H1 (cell line): ENCODE measurements around the gene POPDC2. TPM values are rescaled to one million over a fixed set of nuclear protein-coding genes. Genes with fewer than 3 reads are reported as not detected.

ENCODE experiments used
- CTCF ChIA-PET: fragments of 300-600 bp; sonication (Branson Sonifier 250); formaldehyde crosslinking; loops from one replicate; lab custom pipeline; 2021; ENCODE audit not compliant: partially characterized antibody; lab: Charles Lee
- POLR2A ChIA-PET: fragments of 300-600 bp; sonication (Branson Sonifier 250); formaldehyde crosslinking; loops from one replicate; lab custom pipeline; 2021; ENCODE audit warnings: inconsistent platforms; ENCODE audit not compliant: partially characterized antibody; lab: Charles Lee
- DNase-seq, 2 experiments: peaks; one replicate each; pipeline versions ENCODE4 v3.0.0 to v3.0.0-alpha.2; 2010 to 2022; ENCODE audit warnings: low spot score in 2 of 2, low read depth in 1 of 2, mixed read lengths in 1 of 2
- FAIRE-seq: peaks from 2 replicates; lab custom pipeline; 2011; peaks lifted over from hg19 to GRCh38; lab: Jason Lieb, UNC
- H2AFZ ChIP-seq: 2 replicates; pipeline ENCODE4 v1.8.1; 2012; ENCODE audit warnings: low read length, inconsistent platforms
- H2AK5ac ChIP-seq: 2 replicates; pipeline ENCODE4 v1.6.1; 2013; ENCODE audit warnings: low read depth, low read length
- H2BK120ac ChIP-seq: replicated peaks from 2 replicates; pipeline ENCODE3; 2013; ENCODE audit warnings: low read depth, low read length, inconsistent platforms
- H2BK12ac ChIP-seq: 2 replicates; pipeline ENCODE4 v1.6.1; 2013; ENCODE audit warnings: low read depth, low read length
- H2BK15ac ChIP-seq: 2 replicates; pipeline ENCODE4 v1.6.1; 2013; ENCODE audit warnings: low read length
- H2BK20ac ChIP-seq: 2 replicates; pipeline ENCODE4 v1.6.1; 2013; ENCODE audit warnings: low read length
- H2BK5ac ChIP-seq: 2 replicates; pipeline ENCODE4 v1.6.1; 2013; ENCODE audit warnings: low read depth, low read length
- H3K14ac ChIP-seq: 2 replicates; pipeline ENCODE4 v1.6.1; 2013; ENCODE audit warnings: inconsistent platforms; ENCODE audit not compliant: insufficient read length
- H3K18ac ChIP-seq: 2 replicates; pipeline ENCODE4 v1.6.1; 2013; ENCODE audit warnings: low read length; ENCODE audit errors: extremely low read depth
- H3K23ac ChIP-seq: 2 replicates; pipeline ENCODE4 v1.6.1; 2013; ENCODE audit warnings: inconsistent platforms; ENCODE audit not compliant: insufficient read length
- H3K23me2 ChIP-seq: 2 replicates; pipeline ENCODE4 v1.6.1; 2013; ENCODE audit warnings: low read depth, low read length
- H3K27ac ChIP-seq: 2 replicates; pipeline ENCODE4 v1.6.1; 2011; ENCODE audit warnings: low read depth, low read length, inconsistent platforms
- H3K27me3 ChIP-seq, 4 experiments: replicated peaks in 1 of 4; 1 replicate in 1 of 4; 2 replicates in 3 of 4; pipeline versions ENCODE4 v1.6.1 to v1.8.1; 2011 to 2013; ENCODE audit warnings: low read length in 3 of 4, mild to moderate bottlenecking in 3 of 4, inconsistent platforms in 2 of 4, mixed read lengths in 2 of 4, moderate library complexity in 1 of 4; ENCODE audit not compliant: control insufficient read depth in 3 of 4, insufficient read depth in 3 of 4; ENCODE audit errors: extremely low read depth in 1 of 4
- H3K36me3 ChIP-seq, 4 experiments: 2 replicates each; pipeline versions ENCODE4 v1.6.1 to v1.8.1; 2011 to 2013; ENCODE audit warnings: mild to moderate bottlenecking in 4 of 4, low read length in 3 of 4, moderate library complexity in 2 of 4, control low read depth in 1 of 4, inconsistent platforms in 1 of 4; ENCODE audit not compliant: insufficient read depth in 4 of 4, control insufficient read depth in 2 of 4
- H3K4ac ChIP-seq: replicated peaks from 2 replicates; pipeline ENCODE3; 2013; ENCODE audit warnings: low read length, low read depth, mixed read lengths, inconsistent platforms; ENCODE audit not compliant: insufficient read length
- H3K4me1 ChIP-seq, 4 experiments: replicated peaks in 1 of 4; 1 replicate in 1 of 4; 2 replicates in 3 of 4; pipeline versions ENCODE4 v1.6.1 to v1.8.1; 2011 to 2013; ENCODE audit warnings: low read length in 3 of 4, inconsistent platforms in 2 of 4, mixed read lengths in 1 of 4; ENCODE audit not compliant: insufficient read depth in 4 of 4, control insufficient read depth in 3 of 4
- H3K4me2 ChIP-seq, 2 experiments: 2 replicates each; pipeline versions ENCODE4 v1.6.1 to v1.8.1; 2011 to 2013; ENCODE audit warnings: low read depth in 2 of 2, low read length in 2 of 2, control low read depth in 1 of 2, inconsistent platforms in 1 of 2, mild to moderate bottlenecking in 1 of 2; ENCODE audit not compliant: insufficient read depth in 1 of 2
- H3K4me3 ChIP-seq, 4 experiments: fragments of 200-600, 300-600 bp in 1 of 4; sonication (generic), shearing (Covaris generic), sonication (Bioruptor Twin) in 1 of 4; 2 replicates each; pipeline versions ENCODE4 v1.5.1 to v1.8.1; 2011 to 2016; ENCODE audit warnings: low read length in 4 of 4, low read depth in 3 of 4, control low read depth in 2 of 4, inconsistent platforms in 2 of 4, mild to moderate bottlenecking in 2 of 4, mixed read lengths in 1 of 4, moderate library complexity in 1 of 4; ENCODE audit not compliant: insufficient read depth in 2 of 4; ENCODE audit errors: extremely low read depth in 1 of 4
- H3K56ac ChIP-seq: replicated peaks from 2 replicates; pipeline ENCODE3; 2013; ENCODE audit warnings: low read depth, mild to moderate bottlenecking, mixed read lengths, low read length, inconsistent platforms; ENCODE audit not compliant: insufficient read length
- H3K79me1 ChIP-seq: 2 replicates; pipeline ENCODE4 v1.6.1; 2013; ENCODE audit warnings: low read depth, low read length, control low read depth
- H3K79me2 ChIP-seq, 2 experiments: 2 replicates each; pipeline versions ENCODE4 v1.6.1 to v1.8.1; 2012 to 2013; ENCODE audit warnings: low read length in 2 of 2, mild to moderate bottlenecking in 2 of 2, inconsistent platforms in 1 of 2; ENCODE audit not compliant: insufficient read depth in 2 of 2, control insufficient read depth in 1 of 2
- H3K9ac ChIP-seq, 4 experiments: replicated peaks in 1 of 4; 1 replicate in 1 of 4; 2 replicates in 3 of 4; pipeline versions ENCODE4 v1.6.1 to v1.8.1; 2011 to 2013; ENCODE audit warnings: low read depth in 3 of 4, low read length in 3 of 4, control low read depth in 2 of 4, mild to moderate bottlenecking in 2 of 4, moderate library complexity in 2 of 4, inconsistent platforms in 1 of 4; ENCODE audit errors: extremely low read depth in 1 of 4
- H3K9me3 ChIP-seq, 2 experiments: 2 replicates each; pipeline versions ENCODE4 v1.6.1 to v1.8.1; 2012 to 2013; ENCODE audit warnings: mild to moderate bottlenecking in 2 of 2, moderate library complexity in 2 of 2, control low read depth in 1 of 2, inconsistent platforms in 1 of 2, low read depth in 1 of 2, low read length in 1 of 2, mixed read lengths in 1 of 2; ENCODE audit not compliant: insufficient read depth in 2 of 2
- H4K20me1 ChIP-seq, 2 experiments: replicated peaks in 1 of 2; 2 replicates each; pipeline versions ENCODE3 to v1.8.1; 2011 to 2013; ENCODE audit warnings: inconsistent platforms in 2 of 2, low read length in 2 of 2, mild to moderate bottlenecking in 1 of 2; ENCODE audit not compliant: insufficient read depth in 2 of 2, control insufficient read depth in 1 of 2
- H4K5ac ChIP-seq: 2 replicates; pipeline ENCODE4 v1.6.1; 2013; ENCODE audit warnings: low read length, low read depth, mixed read lengths, inconsistent platforms; ENCODE audit not compliant: insufficient read length
- H4K8ac ChIP-seq: 2 replicates; pipeline ENCODE4 v1.8.0; 2013; ENCODE audit warnings: mild to moderate bottlenecking, moderate library complexity, low read length, inconsistent platforms; ENCODE audit not compliant: insufficient read depth; ENCODE audit errors: extremely low read depth
- H4K91ac ChIP-seq: replicated peaks from 2 replicates; pipeline ENCODE3; 2013; ENCODE audit warnings: low read length, mixed read lengths, inconsistent platforms; ENCODE audit not compliant: insufficient read length
- ASH2L ChIP-seq: fragments of 200-600, 300-600 bp; sonication (generic); IDR thresholded peaks from one replicate; pipeline ENCODE4 v1.7.1; 2017; ENCODE audit warnings: low read length
- ATF3 ChIP-seq: IDR thresholded peaks from 2 replicates; pipeline ENCODE4 v1.6.1; 2011; ENCODE audit warnings: low read depth, mild to moderate bottlenecking, low read length; ENCODE audit not compliant: insufficient read depth
- FOSL1 ChIP-seq: IDR thresholded peaks from 2 replicates; pipeline ENCODE4 v1.6.1; 2011; ENCODE audit warnings: mild to moderate bottlenecking, low read depth, low read length, moderate library complexity; ENCODE audit not compliant: insufficient read depth
- GTF2F1 ChIP-seq: IDR thresholded peaks from 2 replicates; pipeline ENCODE4 v1.6.1; 2012; ENCODE audit warnings: low read depth, low read length, improper control_type of control experiment, borderline replicate concordance
- KDM4A ChIP-seq: IDR thresholded peaks from one replicate; pipeline ENCODE4 v1.7.1; 2012; ENCODE audit warnings: low read depth, mild to moderate bottlenecking, moderate library complexity, low read length, inconsistent platforms; ENCODE audit not compliant: severe bottlenecking
- MAFK ChIP-seq: IDR thresholded peaks from 2 replicates; pipeline ENCODE4 v1.6.1; 2012; ENCODE audit warnings: low read depth, mild to moderate bottlenecking, improper control_type of control experiment, low read length
- NANOG ChIP-seq: IDR thresholded peaks from 2 replicates; pipeline ENCODE4 v1.6.1; 2011; ENCODE audit warnings: low read length, low read depth, mild to moderate bottlenecking, inconsistent platforms; ENCODE audit not compliant: insufficient read depth, poor library complexity, severe bottlenecking
- POLR2A ChIP-seq, 2 experiments: IDR thresholded peaks; 1 replicate in 1 of 2; 2 replicates in 1 of 2; pipeline ENCODE4 v1.6.1; 2011; ENCODE audit warnings: low read depth in 2 of 2, low read length in 2 of 2, mild to moderate bottlenecking in 2 of 2; ENCODE audit errors: control extremely low read depth in 1 of 2
- RAD21 ChIP-seq, 2 experiments: IDR thresholded peaks in 1 of 2; conservative IDR thresholded peaks in 1 of 2; 2 replicates each; pipeline ENCODE4 v1.6.1; 2011; ENCODE audit warnings: low read depth in 2 of 2, low read length in 2 of 2, improper control_type of control experiment in 1 of 2, inconsistent platforms in 1 of 2, mild to moderate bottlenecking in 1 of 2, moderate library complexity in 1 of 2
- RFX5 ChIP-seq: IDR thresholded peaks from 2 replicates; pipeline ENCODE4 v1.6.1; 2011; ENCODE audit warnings: low read depth, low read length, improper control_type of control experiment, borderline replicate concordance
- RNF2 ChIP-seq: fragments of 200-900, 300-1000 bp; sonication (generic); IDR thresholded peaks from 2 replicates; pipeline ENCODE4 v1.7.1; 2016; ENCODE audit warnings: borderline replicate concordance, low read depth, mild to moderate bottlenecking, antibody characterized with exemption, low read length; ENCODE audit not compliant: poor library complexity, severe bottlenecking; ENCODE audit errors: missing control alignments
- SP4 ChIP-seq: IDR thresholded peaks from 2 replicates; pipeline ENCODE4 v1.6.1; 2012; ENCODE audit warnings: low read length, inconsistent platforms
- TEAD4 ChIP-seq: IDR thresholded peaks from 2 replicates; pipeline ENCODE4 v1.6.1; 2012; ENCODE audit warnings: low read depth, low read length, inconsistent platforms, mixed read lengths
- WGBS, 2 experiments: shearing (Covaris generic) in 1 of 2; methylation state at CpG; one replicate each; pipeline versions ENCODE4 v1.1.6 to v1.1.7; 2013 to 2015; ENCODE audit warnings: low lambda C conversion rate in 2 of 2, mixed read lengths in 2 of 2, inconsistent platforms in 1 of 2, low coverage in 1 of 2, missing lambda C conversion rate in 1 of 2; ENCODE audit not compliant: insufficient replicate concordance in 2 of 2, insufficient coverage in 1 of 2, insufficient read length in 1 of 2; ENCODE audit errors: extremely low coverage in 1 of 2, missing lambda C conversion rate in 1 of 2; 5-methylcytosine and 5-hydroxymethylcytosine counted together
- polyA plus RNA-seq, 7 experiments: library from polyadenylated mRNA; depleted of rRNA in 3 of 7; stranded (reverse) in 5 of 7; unstranded in 2 of 7; fragments of >200 nt in 5 of 7; fragments of 200-250 nt in 2 of 7; gene quantifications; 1 replicate in 5 of 7; 2 replicates in 1 of 7; 4 replicates in 1 of 7; pipeline versions ENCODE4 v1.2.1 to v1.2.3, GENCODE V29; 2011 to 2013; ENCODE audit warnings: missing spikeins in 2 of 7, mixed read lengths in 2 of 7
- total RNA-seq: library from RNA; stranded (reverse); fragmentation: NEBNext Ultra II Directional; extraction: Animal tissue kit (Norgen Biotek cat#: 25700); gene quantifications from 2 replicates; pipeline ENCODE4 v1.2.1, GENCODE V29; 2021

The POPDC2 gene
- total and polyA plus RNA-seq, 2 of the 8 experiments (the other 6 are each of a cell fraction or from before 2014, with no cell fraction given) = 0.65 to 1.1 TPM

GRCh38 chr3:119609301-119609700, 51.1 kb downstream of the POPDC2 start:
- Histone ChIP-seq H3K18ac (no peak overlapping the region), H3K23ac (no peak overlapping the region), H3K9me3 (no peaks in the 10 kb centered on the region), H2BK20ac (no peak overlapping the region)
- 77% methylated on average over 6 of the region's 6 CpGs; no CpG with 5 or more reads in 1 of the 2 experiments for whole genome bisulfite sequencing, 2 experiments
- POLR2A ChIA-PET = interaction anchor here (1.4 kb wide), 1 partner anchor 10 kb away, joined by 3 read pairs; no protein-coding TSS in a partner anchor
- TF ChIP-seq SP4 = no peak
- no peak for TF ChIP-seq ATF3
- TF ChIP-seq RNF2 = no peak
- TF ChIP-seq KDM4A = no peak
- no peak for TF ChIP-seq MAFK
- no peak for TF ChIP-seq ASH2L
- no peak for TF ChIP-seq RAD21 (IDR thresholded peaks at IDR 0.05 in 1 of 2, conservative IDR thresholded peaks at IDR 0.05 in 1 of 2; ENCODE audit: low read depth in 2 of 2, low read length in 2 of 2)
- TF ChIP-seq RFX5 = no peak
- no peak for TF ChIP-seq TEAD4
- TF ChIP-seq POLR2A (IDR thresholded peaks at IDR 0.05; ENCODE audit: control extremely low read depth in 1 of 2, low read depth in 2 of 2, low read length in 2 of 2) = no peak
- no peak for TF ChIP-seq GTF2F1
- no peak for TF ChIP-seq FOSL1
- TF ChIP-seq NANOG = no peak
- TF ChIP-seq, all 59 proteins: peak for 0
- peak overlapping the region; percentile 65; the same call in 1 of the 2 replicates for H2AFZ ChIP-seq
- H3K9ac ChIP-seq = no peak overlapping the region
- no peak overlapping the region for H3K14ac ChIP-seq
- no peak overlapping the region for H3K4me2 ChIP-seq
- H2BK5ac ChIP-seq = no peak overlapping the region
- H3K79me1 ChIP-seq = no peaks in the 10 kb centered on the region
- H2BK120ac ChIP-seq = no peak overlapping the region
- H3K27me3 ChIP-seq = no peaks in the 10 kb centered on the region
- H3K4ac ChIP-seq = no peak overlapping the region
- H3K27ac ChIP-seq = no peak overlapping the region
- H4K8ac ChIP-seq = no peak overlapping the region
- no peak overlapping the region for H2BK12ac ChIP-seq
- H3K56ac ChIP-seq = no peak overlapping the region
- no peak overlapping the region for H2BK15ac ChIP-seq
- H3K23me2 ChIP-seq = no peaks in the 10 kb centered on the region; the same call in 1 of the 2 replicates
- no peak for FAIRE-seq
- H2AK5ac ChIP-seq = no peak overlapping the region
- H3K4me3 ChIP-seq = no peak overlapping the region
- H4K91ac ChIP-seq = no peak overlapping the region
- CTCF ChIA-PET = interaction anchor here (0.9 to 2.1 kb wide), 3 partner anchors 9 to 65 kb away, joined by 4 to 9 read pairs (median 4); no protein-coding TSS in a partner anchor
- no peak overlapping the region for H4K5ac ChIP-seq
- no peaks in the 10 kb centered on the region for H4K20me1 ChIP-seq
- H3K79me2 ChIP-seq = no peaks in the 10 kb centered on the region
- no peak for DNase-seq
- H3K36me3 ChIP-seq = no peaks in the 10 kb centered on the region
- H3K4me1 ChIP-seq = no peaks in the 10 kb centered on the region; a peak in 1 of 7 replicates
